ENCODE results near the gene SPRED2. TPM values are rescaled to one million over a fixed set of nuclear protein-coding genes. Genes with fewer than 3 reads are reported as not detected.

SPRED2 gene
- total RNA-seq, 1 donor from 2014 or later, result 43.9 TPM

DNA sequence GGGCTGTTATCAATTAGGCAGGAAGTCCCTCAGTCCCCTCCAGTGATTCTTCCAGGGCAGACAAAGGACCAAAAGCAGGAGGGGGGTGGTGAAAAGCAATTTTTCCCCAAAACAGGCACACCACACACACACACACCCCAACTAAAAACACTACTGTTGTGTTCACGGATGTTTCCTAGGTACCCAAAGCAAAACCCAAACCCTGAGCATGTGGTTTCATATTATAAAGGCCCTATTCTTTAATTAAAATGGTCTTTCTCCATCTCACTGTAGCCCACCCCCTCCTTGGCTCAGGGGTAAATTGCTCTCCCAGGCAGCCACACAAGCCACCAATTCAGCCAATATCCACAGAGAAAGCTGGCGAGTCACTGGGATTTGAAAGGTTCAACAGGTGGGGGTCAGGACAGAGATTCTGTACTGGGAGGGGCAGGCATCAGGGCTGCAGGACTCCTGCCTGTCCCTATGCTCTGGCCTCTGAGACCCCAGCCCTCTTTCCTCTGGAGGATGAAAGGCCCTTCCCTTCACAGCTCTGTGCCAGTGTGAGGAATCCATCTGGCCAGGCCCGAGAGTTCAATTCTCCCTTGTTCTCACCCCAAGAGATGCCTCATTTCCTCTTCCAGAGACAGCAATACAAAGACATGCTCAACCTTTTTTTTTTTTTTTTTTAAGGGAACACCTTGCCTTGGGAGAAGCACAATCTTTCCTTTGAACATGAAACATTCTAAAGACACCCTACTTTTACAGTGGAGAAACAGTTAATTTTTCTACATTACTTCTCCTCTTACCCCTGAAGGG lies 43.6 kb downstream of the SPRED2 start:
- no peaks in the 10 kb centered on the region for H3K9me3 ChIP-seq
- no peaks in the 10 kb centered on the region for H3K36me3 ChIP-seq
- H3K4me3 ChIP-seq, result no peak overlapping the region
- H3K4me1 ChIP-seq, result peaks cover 55% of the 10 kb centered on the region
- no peaks in the 10 kb centered on the region for H3K27me3 ChIP-seq (ENCODE audit: low read depth)
- ATAC-seq (peak in 1 of 2 donors; percentile 18), DNase-seq (no peak)
- intact Hi-C loops (cut with DNase I), result no loop called here
- H3K27ac ChIP-seq, result no peak overlapping the region
- TF ChIP-seq, protein P1, sequence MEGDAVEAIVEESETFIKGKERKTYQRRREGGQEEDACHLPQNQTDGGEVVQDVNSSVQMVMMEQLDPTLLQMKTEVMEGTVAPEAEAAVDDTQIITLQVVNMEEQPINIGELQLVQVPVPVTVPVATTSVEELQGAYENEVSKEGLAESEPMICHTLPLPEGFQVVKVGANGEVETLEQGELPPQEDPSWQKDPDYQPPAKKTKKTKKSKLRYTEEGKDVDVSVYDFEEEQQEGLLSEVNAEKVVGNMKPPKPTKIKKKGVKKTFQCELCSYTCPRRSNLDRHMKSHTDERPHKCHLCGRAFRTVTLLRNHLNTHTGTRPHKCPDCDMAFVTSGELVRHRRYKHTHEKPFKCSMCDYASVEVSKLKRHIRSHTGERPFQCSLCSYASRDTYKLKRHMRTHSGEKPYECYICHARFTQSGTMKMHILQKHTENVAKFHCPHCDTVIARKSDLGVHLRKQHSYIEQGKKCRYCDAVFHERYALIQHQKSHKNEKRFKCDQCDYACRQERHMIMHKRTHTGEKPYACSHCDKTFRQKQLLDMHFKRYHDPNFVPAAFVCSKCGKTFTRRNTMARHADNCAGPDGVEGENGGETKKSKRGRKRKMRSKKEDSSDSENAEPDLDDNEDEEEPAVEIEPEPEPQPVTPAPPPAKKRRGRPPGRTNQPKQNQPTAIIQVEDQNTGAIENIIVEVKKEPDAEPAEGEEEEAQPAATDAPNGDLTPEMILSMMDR (IDR thresholded peaks at IDR 0.05), result no peak

DNA sequence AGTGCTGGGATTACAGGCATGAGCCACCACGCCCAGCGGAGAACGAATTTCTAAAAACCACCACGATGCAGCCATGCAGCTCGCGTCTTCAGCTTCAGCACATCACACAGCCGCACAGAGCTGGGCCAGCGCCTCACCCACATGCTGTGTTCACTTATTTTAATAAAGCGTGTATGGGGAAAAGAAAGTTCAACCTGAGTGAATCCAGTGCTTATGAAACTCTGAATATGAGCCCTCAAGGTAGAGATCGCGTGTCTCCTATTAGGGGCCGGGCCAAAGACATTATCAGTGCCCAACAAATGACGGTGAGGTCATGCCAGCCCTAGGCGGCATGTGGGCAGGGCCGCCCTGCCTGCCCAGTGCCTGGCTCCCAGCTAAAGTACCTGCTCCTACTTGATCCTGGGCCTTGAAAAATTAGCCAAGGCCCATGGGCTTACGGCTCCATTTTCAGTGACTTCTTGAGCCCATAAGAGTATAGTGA lies 44.3 kb downstream of the SPRED2 start:
- intact Hi-C loops (cut with DNase I), result no loop called here
- no peak for ATAC-seq
- Histone ChIP-seq H3K27ac (no peak overlapping the region), H3K36me3 (no peaks in the 10 kb centered on the region), H3K9me3 (no peaks in the 10 kb centered on the region), H3K4me1 (peaks cover 62% of the 10 kb centered on the region), H3K27me3 (ENCODE audit: low read depth) (no peaks in the 10 kb centered on the region), H3K4me3 (no peak overlapping the region)
- TF ChIP-seq, protein P1 (IDR thresholded peaks at IDR 0.05), result no peak
- no peak for DNase-seq

DNA sequence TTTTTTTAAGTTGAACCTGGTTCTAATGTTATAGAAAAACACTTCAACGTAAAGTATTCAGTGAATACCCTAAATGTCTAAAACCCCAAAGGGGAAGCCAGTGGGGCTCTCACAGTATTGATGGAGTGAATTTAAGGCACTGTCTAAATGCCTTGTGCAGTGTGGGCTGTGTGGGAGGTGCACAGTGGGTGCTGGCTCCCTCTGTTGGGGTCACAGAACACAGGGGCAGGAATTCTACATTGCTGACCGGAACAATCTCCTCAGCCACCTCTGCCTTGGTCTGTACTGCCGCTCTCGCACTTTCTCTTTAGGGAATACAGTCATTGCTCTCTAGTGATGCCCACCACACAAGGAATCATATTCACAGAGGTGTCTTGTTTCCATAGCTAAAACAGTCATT lies 45.4 kb downstream of the SPRED2 start:
- Histone ChIP-seq H3K4me1 (peaks cover 70% of the 10 kb centered on the region), H3K27ac (no peak overlapping the region), H3K27me3 (ENCODE audit: low read depth) (no peaks in the 10 kb centered on the region), H3K4me3 (no peak overlapping the region), H3K9me3 (no peaks in the 10 kb centered on the region), H3K36me3 (no peaks in the 10 kb centered on the region)
- DNase-seq (no peak), ATAC-seq (no peak)
- intact Hi-C loops (cut with DNase I), result no loop called here
- TF ChIP-seq, protein P1 (IDR thresholded peaks at IDR 0.05), result no peak

DNA sequence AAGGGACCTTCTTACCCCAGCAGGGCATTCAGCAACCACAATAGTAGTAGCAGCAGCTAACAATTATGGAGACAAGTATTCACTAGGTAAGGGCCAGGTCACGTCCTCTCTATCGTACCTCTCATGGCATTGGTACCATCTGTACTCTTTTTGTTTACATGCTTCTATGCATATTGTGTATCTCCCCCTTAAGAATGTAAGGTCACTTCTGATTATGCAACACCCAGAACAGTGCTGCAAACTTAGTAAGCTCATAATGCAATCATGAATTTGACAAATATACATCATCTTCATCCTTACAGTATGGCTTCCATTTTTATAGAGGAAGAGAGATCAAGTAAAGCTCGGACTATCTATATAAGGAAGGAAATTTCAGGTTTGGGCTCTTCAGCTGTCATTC lies 46.1 kb downstream of the SPRED2 start:
- ATAC-seq, result no peak
- intact Hi-C loops (cut with DNase I), result no loop called here
- Histone ChIP-seq H3K4me3 (no peak overlapping the region), H3K27ac (no peak overlapping the region), H3K27me3 (ENCODE audit: low read depth) (no peaks in the 10 kb centered on the region), H3K9me3 (no peaks in the 10 kb centered on the region), H3K4me1 (peaks cover 70% of the 10 kb centered on the region), H3K36me3 (no peaks in the 10 kb centered on the region)
- TF ChIP-seq, protein P1 (IDR thresholded peaks at IDR 0.05), result no peak
- no peak for DNase-seq

DNA sequence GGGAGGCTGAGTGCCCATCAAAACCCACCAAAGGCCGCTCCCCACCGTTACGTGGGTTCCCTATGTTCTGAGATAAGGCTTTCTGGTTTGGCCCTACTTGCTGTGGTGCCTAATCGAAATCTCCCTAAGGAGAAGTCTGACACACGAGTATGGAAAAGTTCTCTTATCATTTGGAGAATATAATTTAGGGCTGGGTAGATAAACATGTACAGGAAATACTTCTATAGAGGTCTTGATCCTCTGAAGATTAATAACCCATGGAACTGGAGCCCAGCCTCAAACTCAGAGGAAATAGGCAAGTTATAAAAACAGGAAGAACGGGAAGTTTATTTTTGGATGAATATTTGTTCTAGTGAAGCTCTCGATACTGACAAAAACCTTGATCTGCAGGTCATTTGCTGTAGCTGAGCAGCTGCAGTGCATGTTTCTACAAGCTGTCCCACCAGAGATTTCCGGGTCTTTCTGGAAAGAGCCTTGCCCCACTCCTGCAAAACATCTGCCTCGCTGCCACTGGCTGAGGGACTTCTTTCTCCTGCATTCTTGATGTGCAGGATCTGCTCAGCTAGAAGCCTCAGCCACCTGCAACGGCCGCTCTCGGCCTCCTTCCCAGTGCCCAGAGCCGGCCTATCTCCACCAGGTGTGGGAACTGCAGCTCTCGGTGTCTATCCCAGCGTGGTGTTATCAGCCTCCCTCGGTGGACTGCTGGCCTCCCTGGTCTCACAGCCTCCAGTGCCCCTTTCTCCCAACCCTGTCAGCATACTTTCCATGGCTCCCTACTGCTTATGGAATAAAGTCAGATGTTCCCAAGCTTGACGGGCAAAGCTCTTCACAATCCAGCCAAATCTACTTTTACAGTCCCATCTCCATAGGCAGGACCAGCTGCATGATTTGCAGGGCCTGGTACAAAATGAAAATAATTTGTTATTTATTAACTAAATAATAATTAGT lies 48.6 kb downstream of the SPRED2 start:
- no peak overlapping the region for H3K4me3 ChIP-seq

More for the DNA sequence above, 48.6 kb downstream of the SPRED2 start:
- no peaks in the 10 kb centered on the region for H3K9me3 ChIP-seq
- H3K4me1 ChIP-seq, result peaks cover 63% of the 10 kb centered on the region
- H3K27me3 ChIP-seq (ENCODE audit: low read depth), result no peaks in the 10 kb centered on the region
- no peak for DNase-seq
- ATAC-seq, result no peak
- no peaks in the 10 kb centered on the region for H3K36me3 ChIP-seq
- H3K27ac ChIP-seq, result peak overlapping the region; percentile 82
- intact Hi-C loops (cut with DNase I), result no loop called here
- TF ChIP-seq, protein P1 (IDR thresholded peaks at IDR 0.05), result no peak
